Breast epithelium (tissue), 3 donors: ENCODE measurements around the gene KLC1.

Experiments used
- POLR2A ChIP-seq: fragments of 450-650 bp; IDR thresholded peaks from one replicate; pipeline ENCODE4 v1.6.1; 2016; ENCODE audit warnings: antibody characterized with exemption, mild to moderate bottlenecking, moderate library complexity
- POLR2AphosphoS5 ChIP-seq, 3 donors: sonication (generic); formaldehyde crosslinking; IDR thresholded peaks; one replicate each; pipeline ENCODE4 v1.6.1; 2017; ENCODE audit warnings: antibody characterized with exemption in 3 of 3
- TF ChIP-seq, protein P1 (sequence below), 3 donors: fragments of 450-650 bp; IDR thresholded peaks; one replicate each; pipeline ENCODE4 v1.5.1; 2016 to 2017; ENCODE audit warnings: antibody characterized with exemption in 3 of 3, mild to moderate bottlenecking in 3 of 3, moderate library complexity in 3 of 3

GRCh38 chr14:103668117-103668516 is 39.1 kb downstream of the KLC1 start:
- TF ChIP-seq, protein P1, sequence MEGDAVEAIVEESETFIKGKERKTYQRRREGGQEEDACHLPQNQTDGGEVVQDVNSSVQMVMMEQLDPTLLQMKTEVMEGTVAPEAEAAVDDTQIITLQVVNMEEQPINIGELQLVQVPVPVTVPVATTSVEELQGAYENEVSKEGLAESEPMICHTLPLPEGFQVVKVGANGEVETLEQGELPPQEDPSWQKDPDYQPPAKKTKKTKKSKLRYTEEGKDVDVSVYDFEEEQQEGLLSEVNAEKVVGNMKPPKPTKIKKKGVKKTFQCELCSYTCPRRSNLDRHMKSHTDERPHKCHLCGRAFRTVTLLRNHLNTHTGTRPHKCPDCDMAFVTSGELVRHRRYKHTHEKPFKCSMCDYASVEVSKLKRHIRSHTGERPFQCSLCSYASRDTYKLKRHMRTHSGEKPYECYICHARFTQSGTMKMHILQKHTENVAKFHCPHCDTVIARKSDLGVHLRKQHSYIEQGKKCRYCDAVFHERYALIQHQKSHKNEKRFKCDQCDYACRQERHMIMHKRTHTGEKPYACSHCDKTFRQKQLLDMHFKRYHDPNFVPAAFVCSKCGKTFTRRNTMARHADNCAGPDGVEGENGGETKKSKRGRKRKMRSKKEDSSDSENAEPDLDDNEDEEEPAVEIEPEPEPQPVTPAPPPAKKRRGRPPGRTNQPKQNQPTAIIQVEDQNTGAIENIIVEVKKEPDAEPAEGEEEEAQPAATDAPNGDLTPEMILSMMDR (IDR thresholded peaks at IDR 0.05), result no peak
- TF ChIP-seq POLR2A, result no peak
- no peak for TF ChIP-seq POLR2AphosphoS5 (IDR thresholded peaks at IDR 0.05)
